HG03378 (cell line): ENCODE results near the gene NDST3.

Source experiments
- ATAC-seq: cut with Tn5 transposase; IDR thresholded peaks from one replicate; pipeline ENCODE4 v1.9.1; 2021; ENCODE audit warnings: mild to moderate bottlenecking, moderate library complexity; ENCODE audit not compliant: unreplicated experiment

The NDST3 gene

DNA sequence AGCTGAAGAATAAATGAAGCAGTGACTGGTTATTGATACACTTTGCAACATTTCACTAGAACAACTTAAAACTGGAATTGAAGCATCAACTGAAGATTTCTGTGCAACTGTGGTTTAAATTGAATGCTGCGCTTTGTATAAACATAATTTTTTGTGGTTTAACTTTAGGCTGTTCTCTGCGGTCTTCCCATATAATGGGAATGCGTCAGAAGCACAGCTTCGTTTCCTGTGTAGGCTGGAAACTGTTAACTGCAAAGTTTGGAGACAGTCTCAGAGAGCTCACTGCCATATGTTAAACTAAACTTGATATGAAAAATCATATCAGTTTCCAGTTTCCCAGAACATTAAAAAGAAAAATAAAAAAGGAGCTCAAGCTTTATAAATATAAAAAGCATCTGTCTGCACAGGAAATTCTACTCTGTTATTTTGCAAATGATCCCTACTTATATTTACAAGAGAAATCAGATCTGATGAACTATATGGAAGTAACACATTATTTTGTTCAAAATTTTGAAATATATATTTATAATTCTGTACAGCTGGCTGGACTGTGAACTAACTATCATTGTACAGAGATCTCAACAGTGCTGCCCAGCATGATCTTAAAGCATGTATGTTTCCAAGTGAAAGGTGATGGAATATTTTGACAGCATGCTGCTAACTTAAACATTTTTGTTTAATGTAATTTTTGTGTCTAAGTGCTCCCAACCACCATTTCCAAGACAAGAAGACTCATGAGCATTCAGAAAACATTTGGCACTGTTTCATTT, 139.9 kb downstream of the NDST3 start:
- no peak for ATAC-seq

GRCh38 chr4:118175506-118175905, 141.2 kb downstream of the NDST3 start:
- ATAC-seq, result no peak

GRCh38 chr4:118177126-118177525, 142.8 kb downstream of the NDST3 start:
- ATAC-seq, result no peak

DNA sequence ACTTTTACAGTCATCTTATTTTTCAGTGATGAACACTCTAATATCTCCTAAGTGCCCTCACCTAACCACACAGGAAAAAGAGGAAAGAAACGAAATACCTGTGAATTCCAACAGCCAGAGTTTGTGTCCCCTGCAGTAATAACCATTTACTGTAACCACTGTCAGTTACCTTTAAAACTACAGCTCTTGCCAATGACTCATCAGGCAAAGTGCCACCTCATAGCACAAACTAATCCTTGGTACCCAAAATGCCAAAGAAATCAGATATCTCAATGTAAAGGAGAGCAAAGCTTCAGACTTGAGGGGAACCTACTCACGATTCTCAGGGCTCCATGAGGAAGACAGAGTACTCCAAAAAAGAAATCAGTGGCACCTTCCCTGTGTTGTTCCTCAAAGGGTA, 146.5 kb downstream of the NDST3 start:
- ATAC-seq, result no peak

DNA sequence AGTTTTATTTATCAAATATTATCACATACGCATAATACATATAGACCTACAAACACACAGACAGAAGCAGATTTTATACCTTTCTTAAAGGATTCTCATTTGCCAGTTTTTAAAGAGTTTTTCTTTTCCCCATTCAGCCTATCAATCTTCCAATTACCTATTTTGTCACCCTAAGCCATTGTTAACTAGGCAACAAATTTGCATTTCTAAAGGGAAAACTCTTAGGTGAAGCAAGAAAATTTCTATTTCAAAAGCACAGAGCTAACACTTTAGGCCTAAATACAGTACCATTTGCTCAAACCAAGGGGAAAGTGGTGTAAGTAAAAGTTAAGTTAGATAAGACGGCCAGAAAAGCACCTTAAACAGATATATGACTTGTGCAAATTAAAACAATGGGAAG, 156.6 kb downstream of the NDST3 start:
- ATAC-seq, result no peak

- no peak for ATAC-seq
These were observed 159.1 kb downstream of the NDST3 start for GRCh38 chr4:118193421-118193820.

GRCh38 chr4:118206627-118207026, 172.3 kb downstream of the NDST3 start:
- no peak for ATAC-seq

DNA sequence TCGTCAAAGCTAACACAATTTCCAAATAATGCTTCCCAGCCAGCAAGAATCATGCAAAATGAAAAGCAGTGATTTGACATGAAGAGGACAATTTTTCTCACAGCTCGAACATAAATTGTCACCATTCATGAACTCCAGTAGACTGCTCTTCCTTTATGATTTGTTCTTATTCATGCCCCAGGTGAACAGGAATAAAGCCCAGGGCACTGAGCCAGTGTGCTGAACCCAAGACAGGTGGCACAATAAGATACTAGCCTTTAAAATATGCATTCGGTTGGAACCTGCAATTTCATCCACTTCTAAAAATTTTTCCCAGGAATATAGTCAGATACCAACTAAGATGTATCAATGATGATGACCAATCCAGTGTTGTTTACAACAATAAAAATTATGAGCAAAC, 178.8 kb downstream of the NDST3 start:
- no peak for ATAC-seq

DNA sequence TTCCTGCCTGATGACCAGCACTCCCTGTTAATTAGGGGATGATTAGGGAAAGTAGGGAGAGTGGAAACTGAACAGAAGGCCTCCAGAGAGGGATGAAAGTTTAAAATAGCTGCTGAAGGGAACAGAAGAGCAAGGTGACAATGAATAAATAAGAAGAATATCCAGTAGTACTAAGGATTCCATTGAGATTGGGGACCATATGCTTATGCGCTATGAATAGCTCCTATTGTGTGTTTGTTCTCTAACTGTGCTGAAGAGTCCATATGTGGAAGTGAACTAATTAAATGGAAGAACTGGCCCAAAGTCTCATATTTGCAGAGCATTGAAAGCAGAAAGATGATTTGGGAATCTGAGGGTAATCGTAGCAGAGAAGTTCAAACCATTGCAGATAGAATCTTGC, 181.5 kb downstream of the NDST3 start:
- no peak for ATAC-seq

DNA sequence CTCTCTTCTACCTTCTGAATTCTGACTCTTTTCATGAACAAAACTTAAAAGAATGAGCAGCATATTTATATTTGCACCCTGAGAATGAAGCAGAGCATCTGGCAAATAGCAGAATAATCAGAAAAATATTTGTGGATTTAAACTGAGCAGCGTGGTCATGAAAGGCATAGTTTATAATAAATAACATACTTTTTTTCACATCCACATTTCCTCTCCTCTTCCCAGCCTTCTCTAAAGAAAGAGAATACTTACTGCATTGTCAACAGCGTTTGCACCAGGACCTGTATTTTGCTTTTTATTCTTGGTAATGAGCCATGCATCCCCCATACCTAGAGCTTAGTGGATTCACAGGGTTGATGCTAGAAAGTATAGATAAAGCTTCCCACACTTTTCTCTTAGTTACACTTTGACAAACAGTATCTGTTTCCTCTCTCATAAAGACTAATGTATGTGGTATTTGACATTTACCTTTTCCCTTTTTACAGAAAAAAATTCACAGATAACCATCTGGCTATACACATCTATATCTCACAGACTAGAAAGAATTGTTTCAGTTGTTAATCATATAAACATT, 187.0 kb downstream of the NDST3 start:
- no peak for ATAC-seq

GRCh38 chr4:118224243-118224829, 190.1 kb downstream of the NDST3 start:
- peak; percentile 79 for ATAC-seq

- no peak for ATAC-seq
These were observed 191.2 kb downstream of the NDST3 start for GRCh38 chr4:118225511-118225910.

GRCh38 chr4:118226311-118227010, 192.2 kb downstream of the NDST3 start:
- no peak for ATAC-seq

- no peak for ATAC-seq
These were observed 201.4 kb downstream of the NDST3 start for GRCh38 chr4:118235566-118236120.

DNA sequence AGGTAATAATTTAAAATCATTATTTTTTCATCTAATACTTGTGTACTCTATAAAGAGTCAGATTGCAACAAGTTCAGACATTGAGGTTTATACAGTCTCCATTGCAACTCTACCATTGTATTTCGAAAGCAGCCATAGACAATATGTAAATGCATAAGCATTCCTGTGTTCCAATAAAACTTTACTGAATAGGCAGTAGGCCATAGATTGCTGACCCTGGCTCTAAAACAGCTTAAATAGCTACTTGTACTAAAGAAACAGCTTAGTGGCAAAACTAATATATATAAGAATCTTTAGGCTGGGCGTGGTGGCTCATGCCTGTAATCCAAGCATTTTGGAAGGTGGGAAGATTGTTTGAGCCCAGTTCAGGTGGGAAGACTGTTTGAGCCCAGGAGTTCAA, 203.2 kb downstream of the NDST3 start:
- ATAC-seq, result no peak

DNA sequence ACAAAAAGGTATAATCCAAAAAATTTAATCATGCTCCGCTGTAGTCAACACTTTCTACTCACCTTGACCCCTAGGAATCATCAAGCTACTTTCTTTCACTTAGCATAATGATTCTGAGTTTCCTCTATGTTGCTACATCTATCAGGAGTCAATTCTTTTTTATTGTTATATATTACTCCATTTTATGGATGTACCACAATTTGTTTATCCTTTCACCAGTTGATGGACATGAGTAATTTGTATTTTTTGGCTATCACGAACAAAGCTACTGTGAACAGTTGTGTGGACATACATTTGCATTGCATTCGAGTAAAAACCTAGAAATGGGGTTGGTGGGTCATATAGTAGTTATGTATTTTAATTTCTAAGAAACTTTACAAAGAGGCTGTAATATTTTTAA, 215.6 kb downstream of the NDST3 start:
- no peak for ATAC-seq

GRCh38 chr4:118254368-118254767, 220.1 kb downstream of the NDST3 start:
- ATAC-seq, result no peak

DNA sequence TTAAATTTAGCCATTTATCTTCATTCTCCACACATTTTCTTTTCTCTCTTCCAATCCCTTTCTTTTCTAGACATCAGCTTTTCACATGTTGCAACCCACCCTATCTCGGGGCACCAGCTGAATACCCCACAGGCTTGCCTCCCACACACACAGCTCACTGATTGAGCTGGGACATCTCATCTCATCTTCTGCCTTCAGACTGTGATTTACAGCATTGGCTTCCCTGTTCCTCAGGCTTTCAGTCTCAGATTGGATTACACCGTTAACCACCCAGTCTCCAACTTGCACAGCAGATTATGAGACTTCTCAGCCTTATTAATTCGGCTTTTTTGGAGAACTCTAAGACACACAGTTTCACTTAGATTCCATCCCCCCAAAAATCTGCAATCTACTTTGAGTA, 224.8 kb downstream of the NDST3 start:
- ATAC-seq, result no peak

- no peak for ATAC-seq
These were observed 226.0 kb downstream of the NDST3 start for GRCh38 chr4:118260309-118260708.

GRCh38 chr4:118264096-118264495, 229.8 kb downstream of the NDST3 start:
- no peak for ATAC-seq

GRCh38 chr4:118265312-118266144, 231.2 kb downstream of the NDST3 start:
- ATAC-seq, result peak; percentile 67
